ENCODE measurements around the gene TWNK. TPM values are rescaled to one million over a fixed set of nuclear protein-coding genes. Genes with fewer than 3 reads are reported as not detected.

TWNK gene
- polyA plus RNA-seq, 2 of the 4 experiments (the other 2 are of a cell fraction) = 21.1 to 34.7 TPM

DNA sequence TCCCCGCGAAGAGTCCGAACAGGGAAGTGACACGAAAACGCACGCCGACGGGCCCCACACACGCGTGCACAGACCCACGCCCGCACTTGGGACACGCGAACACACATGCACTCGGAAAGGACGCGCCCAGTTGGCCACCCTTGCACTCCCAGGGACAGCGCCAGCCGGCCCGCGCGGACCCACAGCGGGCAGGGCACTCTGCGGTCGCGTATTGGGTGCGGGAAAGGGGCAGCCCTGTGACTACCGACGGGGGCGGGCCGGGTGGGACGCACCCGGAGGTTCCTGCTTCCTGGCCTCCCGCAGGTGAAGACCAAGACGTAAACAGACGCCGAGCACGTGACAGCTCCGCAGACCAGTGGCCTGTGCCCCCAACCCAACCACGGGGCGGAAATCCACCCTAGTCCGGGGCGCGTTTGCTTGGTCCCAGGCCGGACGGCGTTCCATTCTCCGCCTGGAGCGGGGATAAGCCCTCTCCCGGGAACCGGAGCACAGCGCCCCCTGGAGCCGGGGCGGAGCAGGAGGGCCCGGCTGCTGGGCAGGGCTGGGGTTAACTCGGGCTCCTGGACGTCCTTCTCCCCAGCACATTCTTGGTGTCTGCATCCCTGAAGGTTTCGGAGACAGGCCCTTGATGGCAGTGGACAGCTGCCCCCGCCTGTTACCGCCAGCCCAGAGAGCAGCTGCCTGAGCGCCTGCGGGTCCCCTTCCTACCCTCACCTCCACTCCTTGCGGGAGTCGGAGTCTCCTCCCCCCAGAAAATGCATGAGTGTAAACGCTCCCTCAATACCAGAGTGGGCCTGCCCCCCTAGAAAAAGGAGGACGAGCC lies 10.2 kb downstream of the TWNK start (continued):
- TF ChIP-seq RCOR1 (IDR thresholded peaks at IDR 0.05; ENCODE audit: low read depth, low read length) = 0 out of 2 replicates have a peak, but pooled peaks have one; percentile 32
- no peak for TF ChIP-seq JUNB (IDR thresholded peaks at IDR 0.05)

DNA sequence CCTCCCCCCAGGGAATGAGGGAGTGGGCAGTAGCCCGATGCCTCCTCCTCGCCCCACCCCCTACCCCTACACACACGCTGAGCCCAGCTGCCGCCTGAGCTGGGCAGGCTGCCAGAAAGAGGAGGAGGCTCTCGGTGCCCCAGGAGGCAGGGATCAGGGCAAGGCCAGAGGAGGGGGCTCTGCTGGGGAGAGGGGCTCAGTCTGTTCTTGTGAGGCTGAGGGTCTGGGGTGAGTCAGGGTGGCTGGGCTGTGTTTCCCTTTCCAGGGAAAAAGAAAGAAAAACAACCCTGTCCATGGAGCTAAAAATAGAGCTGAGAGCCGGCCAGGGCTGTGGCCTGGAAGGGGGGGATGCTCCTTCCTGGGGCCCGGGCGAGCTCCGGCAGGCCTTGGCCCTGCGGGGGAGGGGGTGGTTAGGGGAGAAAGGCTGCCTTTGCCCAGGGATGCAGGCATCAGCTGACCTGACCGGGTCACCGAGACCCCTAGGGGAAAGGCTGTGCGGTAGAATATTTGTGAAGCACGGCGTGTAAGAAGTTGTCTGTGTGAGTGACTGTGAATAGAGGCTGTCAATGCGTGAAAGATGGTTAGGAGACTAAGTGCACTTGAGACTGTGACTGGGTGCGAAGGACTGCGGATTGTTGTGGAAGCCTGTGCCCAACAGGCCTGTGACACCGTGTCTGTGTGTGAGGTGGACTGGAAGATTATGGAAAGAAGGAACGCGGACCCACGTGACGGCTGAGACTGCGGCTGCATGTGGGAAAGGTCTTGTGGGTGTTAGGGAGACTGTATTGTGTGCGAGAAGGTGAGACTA lies 11.0 kb downstream of the TWNK start:
- Histone ChIP-seq H3K9me3 (no peaks in the 10 kb centered on the region), H3K27ac (peak overlapping the region; percentile 98), H3K4me2 (peak overlapping the region; percentile 89), H3K4me1 (peaks cover 27% of the 10 kb centered on the region), H3K4me3 (peak overlapping the region; percentile 92)
- 5% methylated on average over 17 of the region's 25 CpGs for WGBS (ENCODE audit: missing lambda C conversion rate)
- CTCF ChIA-PET = interaction anchor here (0.6 to 25.8 kb wide), 27 partner anchors 9 to 144 kb away, joined by 3 to 608 read pairs (median 5); partner anchors contain the start of genes KAZALD1, MRPL43, PDZD7 and SFXN3
- peak; percentile 77 to 90 for DNase-seq (ENCODE audit: low read depth in 1 of 2, low spot score in 1 of 2)
- no peak for TF ChIP-seq RCOR1 (IDR thresholded peaks at IDR 0.05; ENCODE audit: low read depth, low read length)
- TF ChIP-seq SMC3 (IDR thresholded peaks at IDR 0.05) = no peak
- TF ChIP-seq POLR2A (IDR thresholded peaks at IDR 0.05; ENCODE audit: low read length) = no peak; the same call in 1 of the 2 replicates
- no peak for TF ChIP-seq NFE2L2 (conservative IDR thresholded peaks at IDR 0.05; ENCODE audit: low read length)
- TF ChIP-seq, protein P1, sequence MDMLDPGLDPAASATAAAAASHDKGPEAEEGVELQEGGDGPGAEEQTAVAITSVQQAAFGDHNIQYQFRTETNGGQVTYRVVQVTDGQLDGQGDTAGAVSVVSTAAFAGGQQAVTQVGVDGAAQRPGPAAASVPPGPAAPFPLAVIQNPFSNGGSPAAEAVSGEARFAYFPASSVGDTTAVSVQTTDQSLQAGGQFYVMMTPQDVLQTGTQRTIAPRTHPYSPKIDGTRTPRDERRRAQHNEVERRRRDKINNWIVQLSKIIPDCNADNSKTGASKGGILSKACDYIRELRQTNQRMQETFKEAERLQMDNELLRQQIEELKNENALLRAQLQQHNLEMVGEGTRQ (IDR thresholded peaks at IDR 0.05) = peak; percentile 54
- peak; percentile 33; the same call in 1 of the 2 replicates for TF ChIP-seq PHF8 (IDR thresholded peaks at IDR 0.05; ENCODE audit: borderline replicate concordance, low read depth)
- TF ChIP-seq ZNF302 (CRISPR knock-in tag; IDR thresholded peaks at IDR 0.05) = no peak
- TF ChIP-seq ESRRA (IDR thresholded peaks at IDR 0.05; ENCODE audit: borderline replicate concordance, low read length) = no peak
- TF ChIP-seq MAFK (IDR thresholded peaks at IDR 0.05; ENCODE audit: partially characterized antibody) = no peak
- TF ChIP-seq, protein P2, sequence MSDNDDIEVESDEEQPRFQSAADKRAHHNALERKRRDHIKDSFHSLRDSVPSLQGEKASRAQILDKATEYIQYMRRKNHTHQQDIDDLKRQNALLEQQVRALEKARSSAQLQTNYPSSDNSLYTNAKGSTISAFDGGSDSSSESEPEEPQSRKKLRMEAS (IDR thresholded peaks at IDR 0.05) = no peak
- TF ChIP-seq ZC3H11A (IDR thresholded peaks at IDR 0.05) = no peak
- TF ChIP-seq RFX5 (IDR thresholded peaks at IDR 0.05) = no peak
- TF ChIP-seq KDM1A (IDR thresholded peaks at IDR 0.05; ENCODE audit: low read depth) = no peak
- TF ChIP-seq, protein P3, sequence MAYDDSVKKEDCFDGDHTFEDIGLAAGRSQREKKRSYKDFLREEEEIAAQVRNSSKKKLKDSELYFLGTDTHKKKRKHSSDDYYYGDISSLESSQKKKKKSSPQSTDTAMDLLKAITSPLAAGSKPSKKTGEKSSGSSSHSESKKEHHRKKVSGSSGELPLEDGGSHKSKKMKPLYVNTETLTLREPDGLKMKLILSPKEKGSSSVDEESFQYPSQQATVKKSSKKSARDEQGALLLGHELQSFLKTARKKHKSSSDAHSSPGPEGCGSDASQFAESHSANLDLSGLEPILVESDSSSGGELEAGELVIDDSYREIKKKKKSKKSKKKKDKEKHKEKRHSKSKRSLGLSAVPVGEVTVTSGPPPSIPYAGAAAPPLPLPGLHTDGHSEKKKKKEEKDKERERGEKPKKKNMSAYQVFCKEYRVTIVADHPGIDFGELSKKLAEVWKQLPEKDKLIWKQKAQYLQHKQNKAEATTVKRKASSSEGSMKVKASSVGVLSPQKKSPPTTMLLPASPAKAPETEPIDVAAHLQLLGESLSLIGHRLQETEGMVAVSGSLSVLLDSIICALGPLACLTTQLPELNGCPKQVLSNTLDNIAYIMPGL (CRISPR knock-in tag; IDR thresholded peaks at IDR 0.05; ENCODE audit: borderline replicate concordance) = no peak
- TF ChIP-seq HDAC2 (IDR thresholded peaks at IDR 0.05) = no peak
- no peak for FAIRE-seq
- POLR2A ChIA-PET = interaction anchor here (1.1 to 2.3 kb wide), 6 partner anchors 11 to 63 kb away, joined by 3 to 5 read pairs (median 3); partner anchors contain the start of genes KAZALD1, MRPL43 and TWNK
- peak; percentile 47 to 59 for ATAC-seq

- no peak for FAIRE-seq
- peak overlapping the region; percentile 98 for H3K27ac ChIP-seq
- DNase-seq (ENCODE audit: low read depth in 1 of 2, low spot score in 1 of 2) = peak; percentile 74 to 84
- WGBS (ENCODE audit: missing lambda C conversion rate) = 0% methylated on average over 7 of the region's 83 CpGs
- ChIA-PET CTCF (interaction anchor here (0.5 to 25.8 kb wide), 17 partner anchors 8 to 459 kb away, joined by 3 to 608 read pairs (median 6); partner anchors contain the start of genes KAZALD1, MRPL43, PDZD7 and SFXN3), POLR2A (interaction anchor here (1.1 to 1.6 kb wide), 4 partner anchors 12 to 43 kb away, joined by 3 to 7 read pairs (median 3); partner anchors contain the start of genes MRPL43 and TWNK)
- ATAC-seq = peak; percentile 40 to 64
- H3K4me1 ChIP-seq = peaks cover 27% of the 10 kb centered on the region
- peak overlapping the region; percentile 92 for H3K4me3 ChIP-seq
- H3K9me3 ChIP-seq = no peaks in the 10 kb centered on the region
- peak overlapping the region; percentile 89 for H3K4me2 ChIP-seq
- TF ChIP-seq RCOR1 (IDR thresholded peaks at IDR 0.05; ENCODE audit: low read depth, low read length) (no peak), PHF8 (IDR thresholded peaks at IDR 0.05; ENCODE audit: borderline replicate concordance, low read depth) (peak; percentile 63), POLR2A (IDR thresholded peaks at IDR 0.05; ENCODE audit: low read length) (peak; percentile 61), SMC3 (IDR thresholded peaks at IDR 0.05) (peak; percentile 78), KDM1A (IDR thresholded peaks at IDR 0.05; ENCODE audit: low read depth) (no peak), RFX5 (IDR thresholded peaks at IDR 0.05) (no peak), ZNF302 (CRISPR knock-in tag; IDR thresholded peaks at IDR 0.05) (no peak), E2F6 (IDR thresholded peaks at IDR 0.05; ENCODE audit: borderline replicate concordance, low read depth) (peak; percentile 80; the same call in 1 of the 2 replicates), REST (IDR thresholded peaks at IDR 0.05) (0 out of 2 replicates have a peak, but pooled peaks have one; percentile 16), FOXS1 (CRISPR knock-in tag; IDR thresholded peaks at IDR 0.05) (no peak)
- TF ChIP-seq, protein P2 (IDR thresholded peaks at IDR 0.05) = peak; percentile 80
Observed at GRCh38 chr10:100998991-100999741, 11.8 kb downstream of the TWNK start.

Data from A549 (cell line).